PFSK-1 (cell line): ENCODE results near the gene AIG1.

Source experiments
- FOXP2 ChIP-seq: optimal IDR thresholded peaks from 2 replicates; pipeline ENCODE3; 2011; ENCODE audit warnings: borderline replicate concordance, control low read depth, inconsistent platforms; ENCODE audit not compliant: insufficient read depth; ENCODE audit errors: extremely low read length, extremely low read depth
- POLR2AphosphoS5 ChIP-seq: IDR thresholded peaks from 2 replicates; pipeline ENCODE4 v1.6.1; 2012; ENCODE audit warnings: low read depth, mild to moderate bottlenecking, control low read depth, low read length, moderate library complexity
- SIN3A ChIP-seq: IDR thresholded peaks from 2 replicates; pipeline ENCODE4 v1.6.1; 2012; ENCODE audit warnings: mild to moderate bottlenecking, low read length, moderate library complexity, borderline replicate concordance; ENCODE audit not compliant: insufficient read depth
- TAF1 ChIP-seq: IDR thresholded peaks from 2 replicates; pipeline ENCODE4 v1.6.1; 2012; ENCODE audit warnings: low read length, control low read depth, borderline replicate concordance; ENCODE audit not compliant: insufficient read depth
- TF ChIP-seq, protein P1 (sequence below), 2 experiments: IDR thresholded peaks; 2 replicates each; pipeline versions ENCODE4 v1.6.1 to v1.8.0; 2011 to 2012; ENCODE audit warnings: low read depth in 2 of 2, low read length in 2 of 2, control low read depth in 1 of 2, inconsistent platforms in 1 of 2, mild to moderate bottlenecking in 1 of 2, moderate library complexity in 1 of 2; ENCODE audit not compliant: insufficient read depth in 1 of 2

The AIG1 gene

DNA sequence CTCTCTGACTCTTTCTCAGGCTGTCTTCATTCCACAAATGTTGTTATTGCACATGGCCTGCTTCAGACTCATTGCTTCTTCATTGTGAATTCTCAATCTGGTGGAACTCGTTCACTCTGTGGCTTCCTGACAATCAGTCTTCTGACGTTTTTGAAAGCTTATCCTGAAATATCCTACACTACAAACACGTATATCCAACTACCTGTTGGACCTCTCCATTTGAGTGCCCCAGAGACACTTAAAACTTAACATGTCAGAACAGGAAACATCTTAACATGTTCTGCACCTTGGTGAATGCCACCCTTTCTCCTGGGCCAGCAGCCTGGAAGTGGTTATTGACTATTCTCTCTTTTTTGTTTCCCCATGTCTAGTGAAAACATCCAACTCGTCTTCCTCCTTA is 50.8 kb downstream of the AIG1 start:
- TF ChIP-seq SIN3A, result no peak
- no peak for TF ChIP-seq TAF1
- TF ChIP-seq POLR2AphosphoS5, result no peak
- TF ChIP-seq, protein P1, sequence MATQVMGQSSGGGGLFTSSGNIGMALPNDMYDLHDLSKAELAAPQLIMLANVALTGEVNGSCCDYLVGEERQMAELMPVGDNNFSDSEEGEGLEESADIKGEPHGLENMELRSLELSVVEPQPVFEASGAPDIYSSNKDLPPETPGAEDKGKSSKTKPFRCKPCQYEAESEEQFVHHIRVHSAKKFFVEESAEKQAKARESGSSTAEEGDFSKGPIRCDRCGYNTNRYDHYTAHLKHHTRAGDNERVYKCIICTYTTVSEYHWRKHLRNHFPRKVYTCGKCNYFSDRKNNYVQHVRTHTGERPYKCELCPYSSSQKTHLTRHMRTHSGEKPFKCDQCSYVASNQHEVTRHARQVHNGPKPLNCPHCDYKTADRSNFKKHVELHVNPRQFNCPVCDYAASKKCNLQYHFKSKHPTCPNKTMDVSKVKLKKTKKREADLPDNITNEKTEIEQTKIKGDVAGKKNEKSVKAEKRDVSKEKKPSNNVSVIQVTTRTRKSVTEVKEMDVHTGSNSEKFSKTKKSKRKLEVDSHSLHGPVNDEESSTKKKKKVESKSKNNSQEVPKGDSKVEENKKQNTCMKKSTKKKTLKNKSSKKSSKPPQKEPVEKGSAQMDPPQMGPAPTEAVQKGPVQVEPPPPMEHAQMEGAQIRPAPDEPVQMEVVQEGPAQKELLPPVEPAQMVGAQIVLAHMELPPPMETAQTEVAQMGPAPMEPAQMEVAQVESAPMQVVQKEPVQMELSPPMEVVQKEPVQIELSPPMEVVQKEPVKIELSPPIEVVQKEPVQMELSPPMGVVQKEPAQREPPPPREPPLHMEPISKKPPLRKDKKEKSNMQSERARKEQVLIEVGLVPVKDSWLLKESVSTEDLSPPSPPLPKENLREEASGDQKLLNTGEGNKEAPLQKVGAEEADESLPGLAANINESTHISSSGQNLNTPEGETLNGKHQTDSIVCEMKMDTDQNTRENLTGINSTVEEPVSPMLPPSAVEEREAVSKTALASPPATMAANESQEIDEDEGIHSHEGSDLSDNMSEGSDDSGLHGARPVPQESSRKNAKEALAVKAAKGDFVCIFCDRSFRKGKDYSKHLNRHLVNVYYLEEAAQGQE (IDR thresholded peaks at IDR 0.05; ENCODE audit: insufficient read depth in 1 of 2, low read depth in 2 of 2, low read length in 2 of 2), result no peak
- TF ChIP-seq FOXP2, result no peak

DNA sequence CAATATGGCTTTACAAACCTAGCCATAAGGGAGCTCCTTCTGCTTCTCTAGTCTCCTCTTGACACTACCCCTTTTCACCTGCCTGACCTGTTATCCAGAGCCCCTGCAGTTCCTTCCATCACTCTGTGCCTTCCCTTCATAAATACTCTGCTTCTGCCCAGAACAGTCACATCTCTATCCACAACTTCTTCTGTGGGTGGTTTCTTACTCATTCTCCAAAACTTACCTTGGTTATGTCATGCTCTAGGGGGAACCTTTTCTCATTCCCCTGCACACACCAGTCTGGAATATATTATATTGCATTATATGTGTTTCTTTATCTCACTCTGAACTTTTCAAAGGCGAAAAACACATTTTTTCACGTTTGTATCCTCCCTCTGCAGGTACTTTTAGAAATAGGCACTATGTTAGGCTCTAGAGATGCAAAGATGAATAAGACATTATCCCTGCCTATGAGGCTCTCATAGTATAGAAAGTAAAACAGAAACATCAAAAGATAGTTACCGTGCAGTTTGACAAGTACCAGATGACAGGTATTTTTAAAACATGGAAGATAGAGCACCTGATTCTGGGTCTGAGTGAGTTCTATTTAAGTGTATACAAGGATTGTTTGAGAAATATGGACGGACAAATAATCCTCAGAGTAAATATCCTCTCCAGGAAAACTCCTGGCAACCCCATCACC is 51.5 kb downstream of the AIG1 start:
- TF ChIP-seq TAF1 (no peak), SIN3A (no peak), POLR2AphosphoS5 (no peak), FOXP2 (no peak)
- TF ChIP-seq, protein P1 (IDR thresholded peaks at IDR 0.05; ENCODE audit: insufficient read depth in 1 of 2, low read depth in 2 of 2, low read length in 2 of 2), result no peak

DNA sequence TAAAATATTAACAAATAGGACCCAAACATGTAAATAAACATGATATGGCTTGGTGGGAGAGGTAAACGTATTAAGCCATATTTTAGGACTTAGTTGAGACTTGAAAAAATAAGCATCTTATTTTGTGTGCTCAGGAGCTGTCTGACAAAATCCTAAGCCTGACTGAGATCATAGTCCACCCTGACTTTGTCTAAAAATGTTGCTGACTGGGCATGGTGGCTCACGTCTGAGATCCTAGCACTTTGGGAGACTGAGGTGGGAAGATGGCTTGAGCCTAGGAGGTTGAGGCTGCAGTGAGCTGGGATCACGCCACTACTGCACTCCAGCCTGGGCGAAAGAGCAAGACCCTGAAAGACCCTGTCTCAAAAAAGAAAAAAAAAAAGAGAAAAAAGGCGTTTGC is 52.1 kb downstream of the AIG1 start:
- TF ChIP-seq SIN3A, result no peak
- no peak for TF ChIP-seq FOXP2
- TF ChIP-seq POLR2AphosphoS5, result no peak
- no peak for TF ChIP-seq TAF1

DNA sequence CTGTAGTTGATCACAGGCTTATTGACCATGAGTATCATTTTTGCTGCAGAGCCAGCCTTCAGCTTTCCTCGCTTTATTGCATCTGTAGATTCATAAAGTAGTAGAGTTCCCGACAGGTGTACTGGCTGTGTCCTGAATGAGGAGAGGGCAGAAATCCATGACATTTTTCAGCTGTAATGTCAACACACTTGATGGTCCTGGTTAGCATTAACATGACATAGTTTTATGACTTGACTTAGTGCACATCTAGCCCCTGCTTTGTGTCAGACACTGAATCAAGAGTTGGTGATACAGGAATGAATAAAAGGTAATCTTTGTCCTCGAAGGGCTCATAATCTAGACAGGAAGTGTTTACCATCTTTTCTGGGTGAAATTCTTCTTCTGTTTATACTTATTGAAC is 55.0 kb downstream of the AIG1 start:
- TF ChIP-seq FOXP2, result no peak
- TF ChIP-seq TAF1, result no peak
- no peak for TF ChIP-seq POLR2AphosphoS5
- TF ChIP-seq, protein P1 (IDR thresholded peaks at IDR 0.05; ENCODE audit: insufficient read depth in 1 of 2, low read depth in 2 of 2, low read length in 2 of 2), result no peak
- no peak for TF ChIP-seq SIN3A

DNA sequence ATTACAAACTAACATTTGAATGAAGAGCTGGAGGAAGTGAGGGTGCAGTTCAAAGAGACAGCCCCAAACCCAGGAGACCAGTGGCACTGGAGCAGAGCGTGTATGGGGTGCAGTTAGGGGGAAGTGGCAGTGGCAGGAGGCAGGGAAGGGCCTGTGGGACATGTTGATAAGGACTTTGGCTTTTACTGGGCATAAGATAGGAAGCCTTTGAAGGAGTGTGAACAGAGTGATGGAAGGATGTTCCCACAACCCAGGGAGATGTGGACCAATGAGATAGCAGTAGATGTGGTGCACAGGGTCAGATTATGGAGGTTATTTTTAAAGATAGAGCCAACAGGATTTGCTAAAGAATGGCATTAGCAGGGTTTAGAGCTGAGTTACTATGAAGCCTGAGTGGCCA is 56.4 kb downstream of the AIG1 start:
- TF ChIP-seq, protein P1 (IDR thresholded peaks at IDR 0.05; ENCODE audit: insufficient read depth in 1 of 2, low read depth in 2 of 2, low read length in 2 of 2), result no peak
- TF ChIP-seq POLR2AphosphoS5 (no peak), SIN3A (no peak), TAF1 (no peak), FOXP2 (no peak)
